Activated naive CD4-positive, alpha-beta T cell treated with anti-CD3 and anti-CD28 coated beads, Interleukin-2, amount 50 U/mL, for 72 hours (primary cell): ENCODE results near the gene CAPN9. TPM values are rescaled to one million over a fixed set of nuclear protein-coding genes. Genes with fewer than 3 reads are reported as not detected.
A peak's percentile ranks its signal among the peaks of the same experiment; 100 is the strongest.

Experiments used
- ATAC-seq, 2 donors: fragments of 150-1000 bp; cut with Tn5 transposase; 2 replicates each; pipeline ENCODE4 v1.10.0; 2021; ENCODE audit warnings: mild to moderate bottlenecking in 2 of 2, moderate library complexity in 2 of 2
- DNase-seq, 2 donors: peaks; one replicate each; pipeline ENCODE4 v3.0.0; 2021 to 2022; ENCODE audit warnings: low spot score in 2 of 2
- H3K27ac Mint-ChIP-seq, 2 donors: one replicate each; pipeline ENCODE4 v1.8.0; 2022; ENCODE audit warnings: mild to moderate bottlenecking in 2 of 2, mixed read lengths in 2 of 2
- H3K36me3 Mint-ChIP-seq, 2 donors: one replicate each; pipeline ENCODE4 v1.8.0; 2022; ENCODE audit warnings: mixed read lengths in 2 of 2
- H3K9me3 Mint-ChIP-seq, 2 donors: one replicate each; pipeline ENCODE4 v1.8.0; 2022; ENCODE audit warnings: mixed read lengths in 2 of 2
- total RNA-seq, 2 donors: library from RNA; stranded (reverse); gene quantifications; one replicate each; pipeline ENCODE4 v1.2.3, GENCODE V29; 2022

The CAPN9 gene
- total RNA-seq, 2 donors from 2014 or later: not detected

GRCh38 chr1:230794871-230795605 lies 47.9 kb downstream of the CAPN9 start:
- ATAC-seq: no peak
- Mint-ChIP-seq H3K9me3 (no peaks in the 10 kb centered on the region), H3K36me3 (no peaks in the 10 kb centered on the region), H3K27ac (peak overlapping the region in 1 of 2 donors; percentile 31)
- DNase-seq: no peak

- no peak for DNase-seq
- no peak overlapping the region for H3K27ac Mint-ChIP-seq
- H3K9me3 Mint-ChIP-seq: no peaks in the 10 kb centered on the region
- H3K36me3 Mint-ChIP-seq: no peaks in the 10 kb centered on the region
- ATAC-seq: no peak
Observed at GRCh38 chr1:230796626-230797025, 49.4 kb downstream of the CAPN9 start.

GRCh38 chr1:230797376-230797920 lies 50.3 kb downstream of the CAPN9 start:
- ATAC-seq (no peak), DNase-seq (no peak)
- no peak overlapping the region for H3K27ac Mint-ChIP-seq
- H3K9me3 Mint-ChIP-seq: no peaks in the 10 kb centered on the region
- H3K36me3 Mint-ChIP-seq: no peaks in the 10 kb centered on the region

- no peak for ATAC-seq
- DNase-seq: no peak
- Mint-ChIP-seq H3K36me3 (no peaks in the 10 kb centered on the region), H3K9me3 (no peaks in the 10 kb centered on the region), H3K27ac (no peak overlapping the region)
Observed at GRCh38 chr1:230797942-230798365, 50.8 kb downstream of the CAPN9 start.

GRCh38 chr1:230798491-230798890 lies 51.3 kb downstream of the CAPN9 start:
- no peak for ATAC-seq
- no peaks in the 10 kb centered on the region for H3K9me3 Mint-ChIP-seq
- no peaks in the 10 kb centered on the region for H3K36me3 Mint-ChIP-seq

GRCh38 chr1:230800891-230801840 lies 54.0 kb downstream of the CAPN9 start:
- no peaks in the 10 kb centered on the region for H3K9me3 Mint-ChIP-seq
- DNase-seq (no peak), ATAC-seq (no peak)
- no peaks in the 10 kb centered on the region for H3K36me3 Mint-ChIP-seq
- no peak overlapping the region for H3K27ac Mint-ChIP-seq

More at GRCh38 chr1:230798491-230798890, 51.3 kb downstream of the CAPN9 start:
- DNase-seq: no peak
- H3K27ac Mint-ChIP-seq: no peak overlapping the region

- DNase-seq (no peak), ATAC-seq (no peak)
- Mint-ChIP-seq H3K36me3 (no peaks in the 10 kb centered on the region), H3K27ac (no peak overlapping the region), H3K9me3 (no peaks in the 10 kb centered on the region)
Observed at GRCh38 chr1:230804396-230804795, 57.2 kb downstream of the CAPN9 start.

- H3K27ac Mint-ChIP-seq: peak overlapping the region in 1 of 2 donors; percentile 5
- DNase-seq: no peak
- no peaks in the 10 kb centered on the region for H3K9me3 Mint-ChIP-seq
- no peak for ATAC-seq
- H3K36me3 Mint-ChIP-seq: no peaks in the 10 kb centered on the region
Observed at GRCh38 chr1:230806552-230806951, 59.4 kb downstream of the CAPN9 start.

GRCh38 chr1:230807029-230807428 lies 59.8 kb downstream of the CAPN9 start:
- no peaks in the 10 kb centered on the region for H3K9me3 Mint-ChIP-seq
- ATAC-seq (no peak), DNase-seq (no peak)

GRCh38 chr1:230807561-230808280 lies 60.5 kb downstream of the CAPN9 start:
- peaks cover 2 to 5% of the 10 kb centered on the region in 2 donors for H3K36me3 Mint-ChIP-seq
- peak overlapping the region in 1 of 2 donors; percentile 26 for H3K27ac Mint-ChIP-seq
- DNase-seq: no peak
- ATAC-seq: no peak
- peaks cover 3 to 4% of the 10 kb centered on the region in 2 donors for H3K9me3 Mint-ChIP-seq

More at GRCh38 chr1:230807029-230807428, 59.8 kb downstream of the CAPN9 start:
- H3K27ac Mint-ChIP-seq: no peak overlapping the region
- no peaks in the 10 kb centered on the region for H3K36me3 Mint-ChIP-seq

- H3K27ac Mint-ChIP-seq: peak overlapping the region in 1 of 2 donors; percentile 26
- H3K9me3 Mint-ChIP-seq: peaks cover 9 to 10% of the 10 kb centered on the region in 2 donors
- ATAC-seq: no peak
- peaks cover 6 to 11% of the 10 kb centered on the region in 2 donors for H3K36me3 Mint-ChIP-seq
- DNase-seq: no peak
Observed at GRCh38 chr1:230808281-230808872, 61.2 kb downstream of the CAPN9 start.

- Mint-ChIP-seq H3K27ac (no peak overlapping the region), H3K9me3 (peaks cover 9 to 18% of the 10 kb centered on the region in 2 donors), H3K36me3 (peaks cover 6 to 17% of the 10 kb centered on the region in 2 donors)
- ATAC-seq (no peak), DNase-seq (no peak)
Observed at GRCh38 chr1:230809256-230809990, 62.2 kb downstream of the CAPN9 start.

GRCh38 chr1:230812568-230812967 lies 65.4 kb downstream of the CAPN9 start:
- peaks cover 9 to 18% of the 10 kb centered on the region in 2 donors for H3K9me3 Mint-ChIP-seq
- ATAC-seq (no peak), DNase-seq (no peak)
- H3K27ac Mint-ChIP-seq: no peak overlapping the region
- peaks cover 6 to 17% of the 10 kb centered on the region in 2 donors for H3K36me3 Mint-ChIP-seq

GRCh38 chr1:230814949-230815692 lies 67.9 kb downstream of the CAPN9 start:
- ATAC-seq: no peak
- no peak for DNase-seq
- Mint-ChIP-seq H3K36me3 (peaks cover 6 to 17% of the 10 kb centered on the region in 2 donors), H3K9me3 (peaks cover 9 to 18% of the 10 kb centered on the region in 2 donors), H3K27ac (no peak overlapping the region)

GRCh38 chr1:230816018-230816417 lies 68.8 kb downstream of the CAPN9 start:
- ATAC-seq (no peak), DNase-seq (no peak)
- H3K27ac Mint-ChIP-seq: no peak overlapping the region
- peaks cover 6 to 17% of the 10 kb centered on the region in 2 donors for H3K36me3 Mint-ChIP-seq
- peaks cover 9 to 18% of the 10 kb centered on the region in 2 donors for H3K9me3 Mint-ChIP-seq
